ENCODE data around the gene MCHR1. TPM values are rescaled to one million over a fixed set of nuclear protein-coding genes. Genes with fewer than 3 reads are reported as not detected.

Gene MCHR1
- total RNA-seq, 2 donors from 2014 or later: 0.53 TPM; not detected in 1

DNA sequence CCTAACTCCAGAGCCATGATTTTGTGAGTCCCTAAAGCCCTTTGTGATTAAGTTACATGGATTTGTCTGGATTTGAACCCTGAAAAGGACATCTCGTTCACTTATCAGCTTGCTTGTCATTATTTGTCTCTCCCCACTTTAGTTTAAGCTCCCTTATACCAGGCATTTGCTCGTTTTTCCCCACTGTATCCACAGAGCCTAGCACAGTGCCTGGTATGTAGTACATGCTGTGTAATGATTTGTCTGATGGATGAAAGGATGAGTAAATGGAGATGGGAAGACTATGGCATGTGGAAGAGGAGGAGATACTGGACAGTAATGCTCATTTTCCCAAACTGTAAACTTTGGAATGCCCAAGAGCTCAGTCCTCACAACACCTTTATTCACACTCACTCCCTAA lies 9.2 kb upstream of the MCHR1 start:
- Mint-ChIP-seq H3K4me1 (no peaks in the 10 kb centered on the region), H3K27ac (no peak overlapping the region), H3K4me3 (no peak overlapping the region), H3K36me3 (ENCODE audit: low read depth) (no peaks in the 10 kb centered on the region), H3K27me3 (ENCODE audit: insufficient read depth) (no peaks in the 10 kb centered on the region), H3K9me3 (no peaks in the 10 kb centered on the region)
- no peaks in the 10 kb centered on the region for H3K36me3 ChIP-seq (ENCODE audit: control insufficient read depth, insufficient read depth, low read length)
- no peaks in the 10 kb centered on the region for H3K27me3 ChIP-seq (ENCODE audit: control insufficient read depth, insufficient read depth, low read length, poor library complexity, severe bottlenecking)
- no peak overlapping the region for H3K9ac ChIP-seq (ENCODE audit: extremely low read depth, low read length, poor library complexity, severe bottlenecking)
- H3K4me3 ChIP-seq (ENCODE audit: low read length): no peak overlapping the region
- DNase-seq: no peak
- TF ChIP-seq, protein P1, sequence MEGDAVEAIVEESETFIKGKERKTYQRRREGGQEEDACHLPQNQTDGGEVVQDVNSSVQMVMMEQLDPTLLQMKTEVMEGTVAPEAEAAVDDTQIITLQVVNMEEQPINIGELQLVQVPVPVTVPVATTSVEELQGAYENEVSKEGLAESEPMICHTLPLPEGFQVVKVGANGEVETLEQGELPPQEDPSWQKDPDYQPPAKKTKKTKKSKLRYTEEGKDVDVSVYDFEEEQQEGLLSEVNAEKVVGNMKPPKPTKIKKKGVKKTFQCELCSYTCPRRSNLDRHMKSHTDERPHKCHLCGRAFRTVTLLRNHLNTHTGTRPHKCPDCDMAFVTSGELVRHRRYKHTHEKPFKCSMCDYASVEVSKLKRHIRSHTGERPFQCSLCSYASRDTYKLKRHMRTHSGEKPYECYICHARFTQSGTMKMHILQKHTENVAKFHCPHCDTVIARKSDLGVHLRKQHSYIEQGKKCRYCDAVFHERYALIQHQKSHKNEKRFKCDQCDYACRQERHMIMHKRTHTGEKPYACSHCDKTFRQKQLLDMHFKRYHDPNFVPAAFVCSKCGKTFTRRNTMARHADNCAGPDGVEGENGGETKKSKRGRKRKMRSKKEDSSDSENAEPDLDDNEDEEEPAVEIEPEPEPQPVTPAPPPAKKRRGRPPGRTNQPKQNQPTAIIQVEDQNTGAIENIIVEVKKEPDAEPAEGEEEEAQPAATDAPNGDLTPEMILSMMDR (conservative IDR thresholded peaks at IDR 0.05): no peak
- 75 to 94% methylated on average over 1 to 2 of the region's 2 CpGs for WGBS, 2 experiments (ENCODE audit: insufficient coverage in 1 of 2, insufficient read length in 1 of 2)
- H3K9me3 ChIP-seq (ENCODE audit: control insufficient read depth, low read length): no peaks in the 10 kb centered on the region
- no peak overlapping the region for H3K27ac ChIP-seq (ENCODE audit: low read depth, low read length)
- H3K4me1 ChIP-seq (ENCODE audit: control insufficient read depth, insufficient read depth, low read length): no peaks in the 10 kb centered on the region

DNA sequence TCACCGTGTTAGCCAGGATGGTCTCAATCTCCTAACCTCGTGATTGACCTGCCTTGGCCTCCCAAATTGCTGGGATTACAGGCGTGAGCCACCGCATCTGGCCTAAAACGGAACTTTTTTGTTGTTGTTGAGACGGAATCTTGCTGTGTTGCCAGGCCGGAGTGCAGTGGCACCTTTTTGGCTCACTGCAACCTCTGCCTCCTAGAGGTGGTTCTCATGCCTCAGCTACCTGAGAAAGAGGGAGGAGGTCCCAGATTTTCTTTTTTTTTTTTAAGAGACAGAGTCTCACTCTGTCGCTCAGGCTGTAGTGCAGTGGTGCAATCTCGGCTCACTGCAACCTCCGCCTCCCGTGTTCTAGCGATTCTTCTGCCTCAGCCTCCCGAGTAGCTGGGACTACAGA lies 7.9 kb upstream of the MCHR1 start:
- Mint-ChIP-seq H3K9me3 (no peaks in the 10 kb centered on the region), H3K4me1 (no peaks in the 10 kb centered on the region), H3K27ac (no peak overlapping the region), H3K27me3 (ENCODE audit: insufficient read depth) (no peaks in the 10 kb centered on the region), H3K4me3 (no peak overlapping the region), H3K36me3 (ENCODE audit: low read depth) (no peaks in the 10 kb centered on the region)
- DNase-seq: no peak
- Histone ChIP-seq H3K27me3 (ENCODE audit: control insufficient read depth, insufficient read depth, low read length, poor library complexity, severe bottlenecking) (no peaks in the 10 kb centered on the region), H3K9me3 (ENCODE audit: control insufficient read depth, low read length) (no peaks in the 10 kb centered on the region), H3K4me1 (ENCODE audit: control insufficient read depth, insufficient read depth, low read length) (no peaks in the 10 kb centered on the region), H3K4me3 (ENCODE audit: low read length) (no peak overlapping the region), H3K27ac (ENCODE audit: low read depth, low read length) (no peak overlapping the region), H3K9ac (ENCODE audit: extremely low read depth, low read length, poor library complexity, severe bottlenecking) (no peak overlapping the region), H3K36me3 (ENCODE audit: control insufficient read depth, insufficient read depth, low read length) (no peaks in the 10 kb centered on the region)
- 91 to 95% methylated on average over 13 of the region's 13 CpGs for WGBS, 2 experiments (ENCODE audit: insufficient coverage in 1 of 2, insufficient read length in 1 of 2)
- TF ChIP-seq, protein P1 (conservative IDR thresholded peaks at IDR 0.05): peak; percentile 57

DNA sequence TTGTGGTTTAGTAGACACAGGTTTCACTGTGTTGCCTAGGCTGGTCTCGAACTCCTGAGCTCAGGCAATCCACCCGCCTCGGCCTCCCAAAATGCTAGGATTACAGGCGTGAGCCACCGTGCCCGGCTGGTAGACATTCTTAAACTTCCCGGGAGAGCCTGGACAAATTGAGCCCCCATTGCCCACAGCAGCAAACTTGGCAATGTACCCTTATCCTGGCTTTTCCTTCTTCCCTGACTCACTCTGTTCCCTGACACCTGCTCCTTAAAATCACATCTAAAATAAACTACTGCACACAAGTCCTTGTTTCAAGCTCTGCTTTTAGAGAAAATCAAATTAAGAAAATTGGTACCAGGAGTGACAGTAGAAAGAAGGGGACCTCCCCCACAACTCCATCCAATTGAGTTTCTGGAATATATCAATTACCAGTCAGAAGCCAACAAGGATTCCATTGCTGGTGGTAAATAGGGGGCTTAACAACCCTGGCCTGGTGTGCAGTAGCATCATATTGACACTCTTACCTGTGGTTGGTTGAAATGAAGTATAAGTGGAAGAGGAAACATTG lies 7.4 kb upstream of the MCHR1 start:
- Histone ChIP-seq H3K9me3 (ENCODE audit: control insufficient read depth, low read length) (no peaks in the 10 kb centered on the region), H3K27ac (ENCODE audit: low read depth, low read length) (no peak overlapping the region), H3K27me3 (ENCODE audit: control insufficient read depth, insufficient read depth, low read length, poor library complexity, severe bottlenecking) (no peaks in the 10 kb centered on the region), H3K36me3 (ENCODE audit: control insufficient read depth, insufficient read depth, low read length) (no peaks in the 10 kb centered on the region), H3K4me3 (ENCODE audit: low read length) (no peak overlapping the region), H3K9ac (ENCODE audit: extremely low read depth, low read length, poor library complexity, severe bottlenecking) (no peak overlapping the region), H3K4me1 (ENCODE audit: control insufficient read depth, insufficient read depth, low read length) (no peaks in the 10 kb centered on the region)
- TF ChIP-seq, protein P1 (conservative IDR thresholded peaks at IDR 0.05): no peak
- Mint-ChIP-seq H3K4me3 (no peak overlapping the region), H3K27ac (no peak overlapping the region), H3K9me3 (peaks cover 2% of the 10 kb centered on the region), H3K36me3 (ENCODE audit: low read depth) (no peaks in the 10 kb centered on the region), H3K4me1 (no peaks in the 10 kb centered on the region), H3K27me3 (ENCODE audit: insufficient read depth) (no peaks in the 10 kb centered on the region)
- 93 to 96% methylated on average over 4 to 7 of the region's 7 CpGs for WGBS, 2 experiments (ENCODE audit: insufficient coverage in 1 of 2, insufficient read length in 1 of 2)
- no peak for DNase-seq

Measured in endodermal cell (in vitro differentiated cells).